DOHH2 (cell line): ENCODE data around the gene BNC2.

Experiments
- H3F3A ChIP-seq: fragments of 200-600 bp; sonication (generic), shearing (Covaris generic); 2 replicates; pipeline ENCODE4 v1.6.0; 2016; ENCODE audit warnings: antibody characterized with exemption, mild to moderate bottlenecking; ENCODE audit not compliant: control insufficient read depth, insufficient read depth
- H3K27ac ChIP-seq: fragments of 200-600 bp; sonication (generic); 2 replicates; pipeline ENCODE4 v1.5.1; 2014; ENCODE audit warnings: low read depth, mild to moderate bottlenecking, low read length, moderate library complexity
- H3K27me3 ChIP-seq: fragments of 200-600 bp; sonication (generic); 2 replicates; pipeline ENCODE4 v1.6.1; 2014; ENCODE audit warnings: mild to moderate bottlenecking, low read length, mixed read lengths; ENCODE audit not compliant: control insufficient read depth
- H3K36me3 ChIP-seq: fragments of 200-600 bp; sonication (generic); 2 replicates; pipeline ENCODE4 v1.6.1; 2014; ENCODE audit warnings: mild to moderate bottlenecking, low read length, moderate library complexity, mixed read lengths; ENCODE audit not compliant: control insufficient read depth
- H3K4me1 ChIP-seq: fragments of 200-600 bp; sonication (generic); 2 replicates; pipeline ENCODE4 v1.6.1; 2014; ENCODE audit warnings: mild to moderate bottlenecking, low read length, mixed read lengths; ENCODE audit not compliant: control insufficient read depth
- H3K4me2 ChIP-seq: fragments of 200-600 bp; sonication (generic); 2 replicates; pipeline ENCODE4 v1.6.0; 2014; ENCODE audit warnings: mild to moderate bottlenecking, low read length, moderate library complexity
- H3K4me3 ChIP-seq: fragments of 200-600 bp; sonication (generic); 2 replicates; pipeline ENCODE4 v1.5.1; 2014; ENCODE audit warnings: mild to moderate bottlenecking, low read length, mixed read lengths
- H3K79me2 ChIP-seq: fragments of 200-600 bp; sonication (generic); 2 replicates; pipeline ENCODE4 v1.6.1; 2014; ENCODE audit warnings: mild to moderate bottlenecking, low read length, mixed read lengths; ENCODE audit not compliant: control insufficient read depth
- H3K9me2 ChIP-seq: fragments of 200-600 bp; sonication (generic); replicated peaks from 2 replicates; pipeline ENCODE4 v1.6.1; 2014; ENCODE audit warnings: mild to moderate bottlenecking, low read length, mixed read lengths; ENCODE audit not compliant: control insufficient read depth
- H3K9me3 ChIP-seq: fragments of 200-600 bp; sonication (generic); 2 replicates; pipeline ENCODE4 v1.6.1; 2014; ENCODE audit warnings: antibody characterized with exemption, low read length, mixed read lengths; ENCODE audit not compliant: control insufficient read depth, insufficient read depth
- H4K20me1 ChIP-seq: fragments of 200-600 bp; sonication (generic); 2 replicates; pipeline ENCODE4 v1.6.0; 2014; ENCODE audit warnings: low read depth, mild to moderate bottlenecking, antibody characterized with exemption, low read length, moderate library complexity; ENCODE audit not compliant: control insufficient read depth, insufficient read depth
- EZH2phosphoT487 ChIP-seq: fragments of 200-600 bp; sonication (generic); IDR thresholded peaks from 2 replicates; pipeline ENCODE4 v1.6.1; 2017; ENCODE audit warnings: borderline replicate concordance, mild to moderate bottlenecking, antibody characterized with exemption, low read length, moderate library complexity, mixed read lengths
- TF ChIP-seq, protein P1 (sequence below): fragments of 200-600 bp; sonication (generic); IDR thresholded peaks from one replicate; pipeline ENCODE4 v1.5.1; 2014; ENCODE audit warnings: antibody characterized with exemption, mild to moderate bottlenecking, low read depth, low read length; ENCODE audit not compliant: poor library complexity, severe bottlenecking

The BNC2 gene

DNA sequence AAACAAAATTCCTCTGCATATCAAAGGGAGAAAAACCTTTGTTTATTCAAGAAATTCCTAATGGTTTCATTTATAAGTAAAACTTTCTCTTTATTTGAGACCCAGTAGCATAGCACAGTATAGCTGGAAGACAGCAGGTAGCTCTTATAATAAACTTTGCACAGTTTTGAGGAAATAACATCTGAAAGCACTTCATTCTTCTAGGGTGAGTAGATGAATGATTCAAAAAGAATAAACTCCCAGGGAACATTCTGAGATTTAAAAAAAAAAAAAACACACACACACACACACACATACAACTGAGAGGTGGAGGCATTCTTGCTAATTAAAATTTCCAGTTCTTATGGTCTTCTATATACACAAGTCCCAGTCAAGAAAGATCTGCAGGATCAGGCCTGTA is 197.3 kb downstream of the BNC2 start:
- Histone ChIP-seq H3K36me3 (no peaks in the 10 kb centered on the region), H3K4me2 (no peak overlapping the region), H3K27ac (no peak overlapping the region), H3F3A (no peaks in the 10 kb centered on the region), H3K4me3 (no peak overlapping the region), H3K4me1 (no peaks in the 10 kb centered on the region), H3K27me3 (no peaks in the 10 kb centered on the region), H4K20me1 (no peaks in the 10 kb centered on the region), H3K9me2 (no peaks in the 10 kb centered on the region), H3K79me2 (no peaks in the 10 kb centered on the region), H3K9me3 (no peaks in the 10 kb centered on the region)
- TF ChIP-seq, protein P1, sequence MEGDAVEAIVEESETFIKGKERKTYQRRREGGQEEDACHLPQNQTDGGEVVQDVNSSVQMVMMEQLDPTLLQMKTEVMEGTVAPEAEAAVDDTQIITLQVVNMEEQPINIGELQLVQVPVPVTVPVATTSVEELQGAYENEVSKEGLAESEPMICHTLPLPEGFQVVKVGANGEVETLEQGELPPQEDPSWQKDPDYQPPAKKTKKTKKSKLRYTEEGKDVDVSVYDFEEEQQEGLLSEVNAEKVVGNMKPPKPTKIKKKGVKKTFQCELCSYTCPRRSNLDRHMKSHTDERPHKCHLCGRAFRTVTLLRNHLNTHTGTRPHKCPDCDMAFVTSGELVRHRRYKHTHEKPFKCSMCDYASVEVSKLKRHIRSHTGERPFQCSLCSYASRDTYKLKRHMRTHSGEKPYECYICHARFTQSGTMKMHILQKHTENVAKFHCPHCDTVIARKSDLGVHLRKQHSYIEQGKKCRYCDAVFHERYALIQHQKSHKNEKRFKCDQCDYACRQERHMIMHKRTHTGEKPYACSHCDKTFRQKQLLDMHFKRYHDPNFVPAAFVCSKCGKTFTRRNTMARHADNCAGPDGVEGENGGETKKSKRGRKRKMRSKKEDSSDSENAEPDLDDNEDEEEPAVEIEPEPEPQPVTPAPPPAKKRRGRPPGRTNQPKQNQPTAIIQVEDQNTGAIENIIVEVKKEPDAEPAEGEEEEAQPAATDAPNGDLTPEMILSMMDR: no peak
- no peak for TF ChIP-seq EZH2phosphoT487

DNA sequence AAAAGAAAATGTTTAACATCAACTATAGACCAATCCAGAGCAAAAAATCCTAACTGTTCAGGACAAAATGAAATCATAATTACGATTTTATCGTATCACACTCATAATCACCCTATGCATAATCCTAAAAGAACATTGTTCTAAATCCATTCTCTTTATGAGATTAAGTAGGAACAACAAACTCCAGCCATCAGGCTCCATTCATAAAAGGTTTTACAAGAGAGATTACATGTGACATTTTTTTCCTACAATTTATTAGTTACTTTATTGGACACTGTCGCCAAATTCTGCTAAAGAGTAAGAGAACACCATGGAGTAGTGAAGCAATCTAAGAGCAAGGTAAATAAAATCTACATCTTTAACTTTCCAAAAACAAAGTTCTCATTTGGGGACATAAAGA is 198.0 kb downstream of the BNC2 start:
- Histone ChIP-seq H3F3A (no peaks in the 10 kb centered on the region), H3K79me2 (no peaks in the 10 kb centered on the region), H3K36me3 (no peaks in the 10 kb centered on the region), H3K27me3 (no peaks in the 10 kb centered on the region), H4K20me1 (no peaks in the 10 kb centered on the region), H3K9me3 (no peaks in the 10 kb centered on the region), H3K4me3 (no peak overlapping the region), H3K4me1 (no peaks in the 10 kb centered on the region), H3K9me2 (no peaks in the 10 kb centered on the region), H3K4me2 (no peak overlapping the region), H3K27ac (no peak overlapping the region)
- TF ChIP-seq, protein P1: no peak
- no peak for TF ChIP-seq EZH2phosphoT487

DNA sequence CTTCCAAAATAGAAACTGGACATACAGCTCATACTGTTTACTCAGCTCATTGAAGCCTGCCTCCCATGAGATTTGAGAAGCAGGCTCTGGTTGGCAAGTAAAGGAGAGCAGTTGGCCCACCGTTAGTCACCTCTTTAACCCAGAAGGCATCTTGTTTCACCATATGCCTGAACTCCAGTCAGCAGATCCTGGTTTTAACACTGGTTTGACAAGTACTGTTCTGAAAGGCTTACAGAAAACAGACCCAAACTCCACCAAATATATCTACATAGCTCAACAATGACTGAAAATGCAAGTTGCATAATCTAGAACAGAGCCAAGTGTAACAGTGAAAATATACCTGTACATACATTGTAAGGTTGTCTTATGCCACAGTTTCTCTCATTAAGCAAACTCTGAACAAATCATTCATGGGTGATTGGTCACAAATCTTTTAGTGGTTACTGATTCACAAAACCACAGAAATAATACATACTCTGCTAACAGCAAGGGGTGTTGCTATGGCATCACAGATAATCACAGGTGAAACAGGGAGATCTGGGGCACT is 198.8 kb downstream of the BNC2 start:
- Histone ChIP-seq H3K9me2 (no peaks in the 10 kb centered on the region), H3K4me1 (no peaks in the 10 kb centered on the region), H3K36me3 (no peaks in the 10 kb centered on the region), H3K4me2 (no peak overlapping the region), H3F3A (no peaks in the 10 kb centered on the region), H3K9me3 (no peaks in the 10 kb centered on the region), H3K27ac (no peak overlapping the region), H3K4me3 (no peak overlapping the region), H3K27me3 (no peaks in the 10 kb centered on the region), H3K79me2 (no peaks in the 10 kb centered on the region), H4K20me1 (no peaks in the 10 kb centered on the region)
- TF ChIP-seq, protein P1: no peak
- TF ChIP-seq EZH2phosphoT487: no peak

DNA sequence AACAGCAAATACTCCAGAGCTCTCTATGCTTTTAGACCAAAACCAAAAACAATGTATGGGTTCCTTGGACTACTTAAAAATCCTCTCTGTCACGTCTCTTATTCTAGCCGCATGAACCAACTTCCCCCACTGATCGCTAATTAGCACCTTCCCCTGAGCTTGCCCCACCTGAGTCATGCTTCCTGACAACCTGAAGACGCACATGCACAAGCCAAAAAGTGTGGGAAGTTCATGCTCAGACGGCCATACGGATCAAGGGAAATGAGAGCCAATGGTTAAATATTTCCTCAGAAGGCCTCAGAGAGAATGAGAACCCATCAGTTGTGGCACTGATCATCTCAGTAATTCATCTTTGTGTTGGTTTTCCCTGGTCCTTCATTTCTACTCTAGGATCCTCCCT is 199.7 kb downstream of the BNC2 start:
- H3K36me3 ChIP-seq: no peaks in the 10 kb centered on the region

More for the DNA sequence above, 199.7 kb downstream of the BNC2 start:
- Histone ChIP-seq H3F3A (no peaks in the 10 kb centered on the region), H3K27ac (no peak overlapping the region), H3K4me2 (no peak overlapping the region), H3K9me2 (no peaks in the 10 kb centered on the region), H3K4me1 (no peaks in the 10 kb centered on the region), H3K9me3 (no peaks in the 10 kb centered on the region), H3K4me3 (no peak overlapping the region), H3K79me2 (no peaks in the 10 kb centered on the region), H4K20me1 (no peaks in the 10 kb centered on the region), H3K27me3 (no peaks in the 10 kb centered on the region)
- TF ChIP-seq EZH2phosphoT487: no peak
- TF ChIP-seq, protein P1: no peak
